Subcutaneous adipose tissue (tissue), 4 donors: ENCODE measurements around the gene NTN3. TPM values are rescaled to one million over a fixed set of nuclear protein-coding genes. Genes with fewer than 3 reads are reported as not detected.

Source experiments
- total RNA-seq, 4 donors: library from RNA; depleted of rRNA; stranded (reverse); fragments of >200 nt; gene quantifications; one replicate each; pipeline ENCODE4 v1.1.0, GENCODE V29; 2016
- TF ChIP-seq, protein P1 (sequence below): fragments of 450-650 bp; IDR thresholded peaks from one replicate; pipeline ENCODE4 v1.5.1; 2016; ENCODE audit warnings: low read depth, mild to moderate bottlenecking, control low read depth, antibody characterized with exemption, moderate library complexity

Gene NTN3
- total RNA-seq, 4 donors from 2014 or later, result not detected

DNA sequence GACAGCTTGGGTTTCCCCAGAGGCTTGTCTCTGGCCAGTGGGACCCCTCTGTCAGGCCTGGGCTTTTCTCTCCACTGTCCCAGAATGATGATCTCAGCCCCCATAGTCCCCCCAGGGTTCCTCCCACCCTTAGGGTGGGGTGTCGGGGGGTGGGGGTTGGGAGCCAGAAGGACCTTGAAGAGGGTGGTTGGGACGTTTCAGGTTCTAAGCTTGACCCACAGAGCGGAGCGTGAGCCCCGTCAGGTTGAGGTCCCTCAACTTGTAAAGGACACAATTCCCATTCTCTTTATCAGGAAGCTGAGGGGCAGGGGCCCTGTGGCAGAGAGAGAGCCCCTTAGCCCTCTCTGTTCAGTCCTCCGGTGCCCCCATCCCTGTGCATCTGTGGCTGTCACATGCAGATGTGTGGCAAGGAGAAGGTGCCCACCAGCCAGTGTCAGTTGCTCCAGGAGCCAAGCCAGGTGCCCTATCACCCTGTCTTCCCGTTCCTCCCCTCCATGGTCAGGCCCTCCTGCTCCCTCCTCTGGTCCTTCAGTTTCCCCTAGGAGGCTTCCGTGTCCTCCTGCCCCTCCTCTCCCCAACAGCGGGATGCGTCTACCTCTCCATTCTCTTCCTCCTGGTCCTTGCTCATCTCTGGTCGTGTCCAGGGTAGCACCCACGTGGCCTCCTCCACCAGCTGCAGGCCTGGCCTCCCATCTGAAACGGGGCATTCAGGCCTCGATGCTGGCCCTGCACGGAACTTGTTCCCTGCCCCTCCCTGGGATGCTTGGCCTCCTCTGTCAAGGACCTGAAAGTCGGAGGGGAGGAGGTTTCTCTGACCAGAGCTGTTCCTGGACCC is 1.5 kb upstream of the NTN3 start:
- TF ChIP-seq, protein P1, sequence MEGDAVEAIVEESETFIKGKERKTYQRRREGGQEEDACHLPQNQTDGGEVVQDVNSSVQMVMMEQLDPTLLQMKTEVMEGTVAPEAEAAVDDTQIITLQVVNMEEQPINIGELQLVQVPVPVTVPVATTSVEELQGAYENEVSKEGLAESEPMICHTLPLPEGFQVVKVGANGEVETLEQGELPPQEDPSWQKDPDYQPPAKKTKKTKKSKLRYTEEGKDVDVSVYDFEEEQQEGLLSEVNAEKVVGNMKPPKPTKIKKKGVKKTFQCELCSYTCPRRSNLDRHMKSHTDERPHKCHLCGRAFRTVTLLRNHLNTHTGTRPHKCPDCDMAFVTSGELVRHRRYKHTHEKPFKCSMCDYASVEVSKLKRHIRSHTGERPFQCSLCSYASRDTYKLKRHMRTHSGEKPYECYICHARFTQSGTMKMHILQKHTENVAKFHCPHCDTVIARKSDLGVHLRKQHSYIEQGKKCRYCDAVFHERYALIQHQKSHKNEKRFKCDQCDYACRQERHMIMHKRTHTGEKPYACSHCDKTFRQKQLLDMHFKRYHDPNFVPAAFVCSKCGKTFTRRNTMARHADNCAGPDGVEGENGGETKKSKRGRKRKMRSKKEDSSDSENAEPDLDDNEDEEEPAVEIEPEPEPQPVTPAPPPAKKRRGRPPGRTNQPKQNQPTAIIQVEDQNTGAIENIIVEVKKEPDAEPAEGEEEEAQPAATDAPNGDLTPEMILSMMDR, result no peak

DNA sequence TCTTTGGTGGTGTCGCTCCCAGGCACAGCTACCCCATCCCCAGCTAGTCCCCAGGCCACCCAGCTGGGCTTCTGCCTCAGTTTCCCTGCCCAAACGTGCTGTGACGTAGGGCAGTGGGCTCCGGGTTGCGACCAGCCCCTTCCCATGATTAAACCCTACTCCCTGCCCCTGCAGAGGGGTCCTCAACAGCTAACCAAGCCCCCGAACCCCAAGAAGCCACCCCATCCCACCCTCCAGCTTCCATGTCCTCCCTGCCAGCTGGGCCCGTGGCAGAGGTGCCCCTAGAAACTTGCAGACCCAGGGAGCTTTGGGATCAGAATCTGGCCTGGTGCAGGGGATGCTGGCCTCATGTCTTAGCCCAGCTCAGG is 879 bp upstream of the NTN3 start:
- TF ChIP-seq, protein P1, result no peak

DNA sequence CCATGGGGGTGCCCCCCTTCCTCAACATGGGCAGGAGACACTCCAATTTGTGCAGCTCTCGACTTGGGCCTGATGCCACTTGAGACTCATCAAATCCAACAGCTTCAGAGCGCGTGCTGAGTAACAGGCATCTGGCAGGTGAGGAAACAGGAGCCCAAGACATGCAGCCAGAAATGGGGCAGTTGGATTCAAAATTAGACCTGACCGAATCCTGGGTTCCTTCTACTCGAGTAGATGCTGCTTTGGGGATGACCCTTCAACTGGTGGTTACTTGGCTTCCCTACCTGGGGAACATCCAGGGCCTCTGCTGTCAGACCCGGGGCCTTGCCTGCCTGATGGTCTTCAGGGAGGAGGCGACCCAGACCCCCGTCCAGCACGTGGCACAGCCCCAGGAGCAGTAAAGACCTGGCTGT is 488 bp upstream of the NTN3 start:
- TF ChIP-seq, protein P1, result no peak

DNA sequence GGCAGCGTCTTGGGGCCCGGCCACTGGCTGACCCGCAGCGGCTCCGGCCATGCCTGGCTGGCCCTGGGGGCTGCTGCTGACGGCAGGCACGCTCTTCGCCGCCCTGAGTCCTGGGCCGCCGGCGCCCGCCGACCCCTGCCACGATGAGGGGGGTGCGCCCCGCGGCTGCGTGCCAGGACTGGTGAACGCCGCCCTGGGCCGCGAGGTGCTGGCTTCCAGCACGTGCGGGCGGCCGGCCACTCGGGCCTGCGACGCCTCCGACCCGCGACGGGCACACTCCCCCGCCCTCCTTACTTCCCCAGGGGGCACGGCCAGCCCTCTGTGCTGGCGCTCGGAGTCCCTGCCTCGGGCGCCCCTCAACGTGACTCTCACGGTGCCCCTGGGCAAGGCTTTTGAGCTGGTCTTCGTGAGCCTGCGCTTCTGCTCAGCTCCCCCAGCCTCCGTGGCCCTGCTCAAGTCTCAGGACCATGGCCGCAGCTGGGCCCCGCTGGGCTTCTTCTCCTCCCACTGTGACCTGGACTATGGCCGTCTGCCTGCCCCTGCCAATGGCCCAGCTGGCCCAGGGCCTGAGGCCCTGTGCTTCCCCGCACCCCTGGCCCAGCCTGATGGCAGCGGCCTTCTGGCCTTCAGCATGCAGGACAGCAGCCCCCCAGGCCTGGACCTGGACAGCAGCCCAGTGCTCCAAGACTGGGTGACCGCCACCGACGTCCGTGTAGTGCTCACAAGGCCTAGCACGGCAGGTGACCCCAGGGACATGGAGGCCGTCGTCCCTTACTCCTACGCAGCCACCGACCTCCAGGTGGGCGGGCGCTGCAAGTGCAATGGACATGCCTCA is 773 bp downstream of the NTN3 start:
- TF ChIP-seq, protein P1, result no peak

DNA sequence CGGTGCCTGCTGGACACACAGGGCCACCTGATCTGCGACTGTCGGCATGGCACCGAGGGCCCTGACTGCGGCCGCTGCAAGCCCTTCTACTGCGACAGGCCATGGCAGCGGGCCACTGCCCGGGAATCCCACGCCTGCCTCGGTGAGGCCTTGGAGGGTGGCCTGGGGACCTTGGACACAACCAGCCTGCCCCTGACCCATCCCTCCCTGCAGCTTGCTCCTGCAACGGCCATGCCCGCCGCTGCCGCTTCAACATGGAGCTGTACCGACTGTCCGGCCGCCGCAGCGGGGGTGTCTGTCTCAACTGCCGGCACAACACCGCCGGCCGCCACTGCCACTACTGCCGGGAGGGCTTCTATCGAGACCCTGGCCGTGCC is 1.4 kb downstream of the NTN3 start:
- TF ChIP-seq, protein P1, result no peak

DNA sequence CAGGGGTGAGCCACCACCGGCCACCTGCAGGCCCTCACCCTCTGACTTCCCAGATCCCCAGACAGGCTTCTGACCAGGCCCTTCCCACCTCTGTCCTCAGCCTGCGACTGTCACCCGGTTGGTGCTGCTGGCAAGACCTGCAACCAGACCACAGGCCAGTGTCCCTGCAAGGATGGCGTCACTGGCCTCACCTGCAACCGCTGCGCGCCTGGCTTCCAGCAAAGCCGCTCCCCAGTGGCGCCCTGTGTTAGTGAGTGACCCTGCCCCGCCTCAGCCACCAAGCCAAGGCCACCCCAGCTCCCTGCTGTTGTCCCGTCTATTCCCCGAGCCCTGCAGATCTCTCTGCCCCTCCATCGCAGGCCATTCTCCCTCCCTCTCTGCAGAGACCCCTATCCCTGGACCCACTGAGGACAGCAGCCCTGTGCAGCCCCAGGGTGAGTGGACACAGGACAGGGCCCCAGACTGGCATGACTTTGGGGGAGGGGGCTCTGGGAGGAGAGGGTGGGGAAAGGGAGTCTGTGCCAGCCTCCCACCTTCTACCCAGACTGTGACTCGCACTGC is 1.9 kb downstream of the NTN3 start:
- TF ChIP-seq, protein P1, result no peak

DNA sequence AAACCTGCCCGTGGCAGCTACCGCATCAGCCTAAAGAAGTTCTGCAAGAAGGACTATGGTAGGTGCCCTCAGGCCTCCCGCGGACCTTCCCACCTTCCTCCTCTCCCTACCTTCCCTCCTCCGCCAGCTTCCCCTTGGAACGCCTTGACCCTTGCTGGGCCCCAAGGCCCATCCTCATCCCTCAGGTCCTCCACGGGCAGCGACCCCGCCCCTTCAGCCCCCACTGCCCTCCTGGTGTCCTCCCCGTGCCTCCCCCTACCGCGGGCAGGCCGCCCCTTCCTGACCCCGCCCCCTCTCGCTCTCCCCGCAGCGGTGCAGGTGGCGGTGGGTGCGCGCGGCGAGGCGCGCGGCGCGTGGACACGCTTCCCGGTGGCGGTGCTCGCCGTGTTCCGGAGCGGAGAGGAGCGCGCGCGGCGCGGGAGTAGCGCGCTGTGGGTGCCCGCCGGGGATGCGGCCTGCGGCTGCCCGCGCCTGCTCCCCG is 2.4 kb downstream of the NTN3 start:
- TF ChIP-seq, protein P1, result no peak
